GM23338 (cell line): ENCODE results near the gene WFDC12. TPM values are rescaled to one million over a fixed set of nuclear protein-coding genes. Genes with fewer than 3 reads are reported as not detected.

Experiments
- ATAC-seq: fragments of 200-7000 bp; cut with Tn5 transposase; 3 replicates; pipeline ENCODE4 v1.9.1; 2020
- DNase-seq: peaks from one replicate; pipeline ENCODE4 v3.0.0-alpha.2; 2015; ENCODE audit warnings: low spot score
- H2AFZ ChIP-seq: fragments of 200-600 bp; sonication (generic); 2 replicates; pipeline ENCODE4 v1.8.0; 2016; ENCODE audit warnings: antibody characterized with exemption, mild to moderate bottlenecking, moderate library complexity
- H3F3A ChIP-seq: fragments of 200-600 bp; sonication (generic); replicated peaks from 2 replicates; pipeline ENCODE4 v1.8.0; 2017; ENCODE audit warnings: antibody characterized with exemption, mixed run types, low read depth
- H3K27ac ChIP-seq: fragments of 200-600 bp; sonication (generic); 2 replicates; pipeline ENCODE4 v1.6.1; 2016; ENCODE audit warnings: low read depth
- H3K27me3 ChIP-seq: fragments of 200-600 bp; sonication (generic); 2 replicates; pipeline ENCODE4 v1.8.0; 2016; ENCODE audit warnings: mild to moderate bottlenecking, mixed run types, moderate library complexity; ENCODE audit not compliant: insufficient read depth
- H3K36me3 ChIP-seq: fragments of 200-600 bp; sonication (generic); 2 replicates; pipeline ENCODE4 v1.8.0; 2016; ENCODE audit warnings: mild to moderate bottlenecking; ENCODE audit not compliant: insufficient read depth
- H3K4me1 ChIP-seq: fragments of 200-600 bp; sonication (generic); 2 replicates; pipeline ENCODE4 v1.8.0; 2016; ENCODE audit warnings: mild to moderate bottlenecking, moderate library complexity; ENCODE audit not compliant: insufficient read depth
- H3K4me2 ChIP-seq: fragments of 200-600 bp; sonication (generic); 2 replicates; pipeline ENCODE4 v1.7.1; 2017; ENCODE audit warnings: mixed run types
- H3K4me3 ChIP-seq: fragments of 200-600 bp; sonication (generic); 2 replicates; pipeline ENCODE4 v1.6.1; 2016; ENCODE audit warnings: mixed run types
- H3K79me2 ChIP-seq: fragments of 200-600 bp; sonication (generic); replicated peaks from 2 replicates; pipeline ENCODE4 v1.8.0; 2017; ENCODE audit warnings: mild to moderate bottlenecking; ENCODE audit not compliant: insufficient read depth
- H3K9me2 ChIP-seq: fragments of 200-600 bp; sonication (generic); 2 replicates; pipeline ENCODE4 v1.8.0; 2017; ENCODE audit not compliant: insufficient read depth
- H4K20me1 ChIP-seq: fragments of 200-600 bp; sonication (generic); replicated peaks from 2 replicates; pipeline ENCODE4 v1.8.0; 2017; ENCODE audit warnings: mild to moderate bottlenecking; ENCODE audit not compliant: insufficient read depth
- H3K27ac Mint-ChIP-seq: 2 replicates; pipeline ENCODE4 v1.8.0; 2020; ENCODE audit warnings: inconsistent platforms, mild to moderate bottlenecking, moderate library complexity, mixed read lengths
- H3K27me3 Mint-ChIP-seq: 3 replicates; pipeline ENCODE4 v1.8.0; 2022; ENCODE audit warnings: low read depth, mild to moderate bottlenecking, moderate library complexity, mixed read lengths, inconsistent platforms; ENCODE audit not compliant: insufficient read depth, poor library complexity
- H3K36me3 Mint-ChIP-seq: 3 replicates; pipeline ENCODE4 v1.8.0; 2021; ENCODE audit warnings: low read depth, mild to moderate bottlenecking, inconsistent platforms, moderate library complexity, mixed read lengths
- H3K4me1 Mint-ChIP-seq: 3 replicates; pipeline ENCODE4 v1.8.0; 2020; ENCODE audit warnings: mild to moderate bottlenecking, inconsistent platforms, mixed read lengths
- H3K4me3 Mint-ChIP-seq: 3 replicates; pipeline ENCODE4 v1.8.0; 2021; ENCODE audit warnings: moderate library complexity, mild to moderate bottlenecking, inconsistent platforms, mixed read lengths
- H3K9me3 Mint-ChIP-seq: 3 replicates; pipeline ENCODE4 v1.8.0; 2020; ENCODE audit warnings: moderate library complexity, mild to moderate bottlenecking, inconsistent platforms, mixed read lengths
- CREB1 ChIP-seq: fragments of 250-450 bp; sonication (Bioruptor Pico); IDR thresholded peaks from 2 replicates; pipeline ENCODE4 v1.5.0; 2020; ENCODE audit warnings: low read depth, mild to moderate bottlenecking, moderate library complexity
- EZH2 ChIP-seq: fragments of 200-600 bp; sonication (generic); IDR thresholded peaks from one replicate; pipeline ENCODE4 v1.8.0; 2017; ENCODE audit warnings: antibody characterized with exemption, mild to moderate bottlenecking, low read depth; ENCODE audit not compliant: unreplicated experiment
- JUNB ChIP-seq: IDR thresholded peaks from one replicate; pipeline ENCODE4 v1.6.1; 2016; ENCODE audit warnings: antibody characterized with exemption; ENCODE audit not compliant: unreplicated experiment
- NANOG ChIP-seq: IDR thresholded peaks from 2 replicates; pipeline ENCODE4 v1.6.1; 2016; ENCODE audit warnings: antibody characterized with exemption, borderline replicate concordance
- POLR2AphosphoS5 ChIP-seq: IDR thresholded peaks from 2 replicates; pipeline ENCODE4 v1.6.1; 2016; ENCODE audit warnings: antibody characterized with exemption, low read depth
- STAT1 ChIP-seq: IDR thresholded peaks from one replicate; pipeline ENCODE4 v1.6.1; 2016; ENCODE audit warnings: antibody characterized with exemption; ENCODE audit not compliant: unreplicated experiment
- ZNF114 ChIP-seq: fragments of 250-450 bp; sonication (Bioruptor Pico); IDR thresholded peaks from 2 replicates; pipeline ENCODE4 v1.5.0; 2020; ENCODE audit warnings: mild to moderate bottlenecking, moderate library complexity
- ZNF331 ChIP-seq: fragments of 250-450 bp; sonication (Bioruptor Pico); IDR thresholded peaks from 2 replicates; pipeline ENCODE4 v1.5.0; 2020; ENCODE audit warnings: low read depth, mild to moderate bottlenecking, moderate library complexity
- polyA plus RNA-seq: library from polyadenylated mRNA; unstranded; fragments of >200 nt; fragmentation: Nextera tagmentation; extraction: Ambion mirVana; gene quantifications from 2 replicates; pipeline ENCODE4 v1.2.1, GENCODE V29; 2016
- total RNA-seq: library from RNA; depleted of rRNA; stranded (reverse); fragments of >200 nt; shearing (Covaris generic); gene quantifications from 2 replicates; pipeline ENCODE4 v1.2.3, GENCODE V29; 2014
- TF ChIP-seq, protein P1 (sequence below): fragments of 250-450 bp; sonication (Bioruptor Pico); IDR thresholded peaks from 2 replicates; pipeline ENCODE4 v1.5.0; 2020; ENCODE audit warnings: mild to moderate bottlenecking, moderate library complexity
- TF ChIP-seq, protein P2 (sequence below): IDR thresholded peaks from 2 replicates; pipeline ENCODE4 v1.6.1; 2016; ENCODE audit warnings: antibody characterized with exemption
- TF ChIP-seq, protein P3 (sequence below): IDR thresholded peaks from one replicate; pipeline ENCODE4 v1.6.1; 2018; ENCODE audit warnings: antibody characterized with exemption; ENCODE audit not compliant: unreplicated experiment
- TF ChIP-seq, protein P4 (sequence below), 2 experiments: fragments of 200-600 bp in 1 of 2; sonication (generic) in 1 of 2; conservative IDR thresholded peaks; 2 replicates each; pipeline versions ENCODE4 v1.5.1 to v1.6.1; 2016 to 2017; ENCODE audit warnings: antibody characterized with exemption in 2 of 2, low read depth in 2 of 2, mild to moderate bottlenecking in 2 of 2, moderate library complexity in 1 of 2

Gene WFDC12
- total and polyA plus RNA-seq, 2 experiments from 2014 or later: not detected

DNA sequence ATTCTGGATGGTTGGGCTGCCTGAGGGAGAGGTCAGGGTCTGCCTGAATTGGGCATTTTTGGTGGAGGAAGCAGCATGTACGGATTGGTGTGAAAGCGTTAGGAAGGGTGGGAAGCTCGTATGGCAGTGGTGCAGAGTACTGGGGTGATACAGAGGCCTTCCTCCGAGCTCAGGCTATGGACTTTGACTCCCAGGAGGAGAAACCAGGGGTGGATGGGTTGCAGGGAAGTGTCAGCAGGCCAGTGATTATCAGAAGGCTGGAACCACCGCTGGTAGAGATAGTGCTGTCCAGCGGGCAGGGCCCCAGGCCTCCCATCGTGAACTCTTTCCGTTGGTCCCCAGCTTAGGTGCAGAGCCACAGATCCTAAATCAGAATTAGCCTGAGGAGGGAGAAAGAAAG, 14.6 kb downstream of the WFDC12 start:
- H3K27me3 Mint-ChIP-seq: peaks cover 8% of the 10 kb centered on the region
- Histone ChIP-seq H3K27me3 (no peaks in the 10 kb centered on the region), H3K9me2 (no peaks in the 10 kb centered on the region), H3K4me2 (no peak overlapping the region), H3K4me3 (no peak overlapping the region), H3F3A (no peaks in the 10 kb centered on the region), H2AFZ (no peak overlapping the region), H3K36me3 (no peaks in the 10 kb centered on the region), H3K4me1 (0 out of 2 replicates have a peak, but pooled peaks cover under 1% of the 10 kb centered on the region), H4K20me1 (no peaks in the 10 kb centered on the region), H3K79me2 (no peaks in the 10 kb centered on the region), H3K27ac (no peak overlapping the region)
- H3K4me3 Mint-ChIP-seq: no peak overlapping the region
- no peak overlapping the region for H3K27ac Mint-ChIP-seq
- H3K4me1 Mint-ChIP-seq: peaks cover 3% of the 10 kb centered on the region; the same call in 2 of the 3 replicates
- ATAC-seq: no peak
- TF ChIP-seq CREB1 (no peak), JUNB (no peak), ZNF331 (CRISPR knock-in tag) (no peak), EZH2 (no peak), STAT1 (no peak), NANOG (no peak), POLR2AphosphoS5 (no peak), ZNF114 (CRISPR knock-in tag) (no peak)
- TF ChIP-seq, protein P1, sequence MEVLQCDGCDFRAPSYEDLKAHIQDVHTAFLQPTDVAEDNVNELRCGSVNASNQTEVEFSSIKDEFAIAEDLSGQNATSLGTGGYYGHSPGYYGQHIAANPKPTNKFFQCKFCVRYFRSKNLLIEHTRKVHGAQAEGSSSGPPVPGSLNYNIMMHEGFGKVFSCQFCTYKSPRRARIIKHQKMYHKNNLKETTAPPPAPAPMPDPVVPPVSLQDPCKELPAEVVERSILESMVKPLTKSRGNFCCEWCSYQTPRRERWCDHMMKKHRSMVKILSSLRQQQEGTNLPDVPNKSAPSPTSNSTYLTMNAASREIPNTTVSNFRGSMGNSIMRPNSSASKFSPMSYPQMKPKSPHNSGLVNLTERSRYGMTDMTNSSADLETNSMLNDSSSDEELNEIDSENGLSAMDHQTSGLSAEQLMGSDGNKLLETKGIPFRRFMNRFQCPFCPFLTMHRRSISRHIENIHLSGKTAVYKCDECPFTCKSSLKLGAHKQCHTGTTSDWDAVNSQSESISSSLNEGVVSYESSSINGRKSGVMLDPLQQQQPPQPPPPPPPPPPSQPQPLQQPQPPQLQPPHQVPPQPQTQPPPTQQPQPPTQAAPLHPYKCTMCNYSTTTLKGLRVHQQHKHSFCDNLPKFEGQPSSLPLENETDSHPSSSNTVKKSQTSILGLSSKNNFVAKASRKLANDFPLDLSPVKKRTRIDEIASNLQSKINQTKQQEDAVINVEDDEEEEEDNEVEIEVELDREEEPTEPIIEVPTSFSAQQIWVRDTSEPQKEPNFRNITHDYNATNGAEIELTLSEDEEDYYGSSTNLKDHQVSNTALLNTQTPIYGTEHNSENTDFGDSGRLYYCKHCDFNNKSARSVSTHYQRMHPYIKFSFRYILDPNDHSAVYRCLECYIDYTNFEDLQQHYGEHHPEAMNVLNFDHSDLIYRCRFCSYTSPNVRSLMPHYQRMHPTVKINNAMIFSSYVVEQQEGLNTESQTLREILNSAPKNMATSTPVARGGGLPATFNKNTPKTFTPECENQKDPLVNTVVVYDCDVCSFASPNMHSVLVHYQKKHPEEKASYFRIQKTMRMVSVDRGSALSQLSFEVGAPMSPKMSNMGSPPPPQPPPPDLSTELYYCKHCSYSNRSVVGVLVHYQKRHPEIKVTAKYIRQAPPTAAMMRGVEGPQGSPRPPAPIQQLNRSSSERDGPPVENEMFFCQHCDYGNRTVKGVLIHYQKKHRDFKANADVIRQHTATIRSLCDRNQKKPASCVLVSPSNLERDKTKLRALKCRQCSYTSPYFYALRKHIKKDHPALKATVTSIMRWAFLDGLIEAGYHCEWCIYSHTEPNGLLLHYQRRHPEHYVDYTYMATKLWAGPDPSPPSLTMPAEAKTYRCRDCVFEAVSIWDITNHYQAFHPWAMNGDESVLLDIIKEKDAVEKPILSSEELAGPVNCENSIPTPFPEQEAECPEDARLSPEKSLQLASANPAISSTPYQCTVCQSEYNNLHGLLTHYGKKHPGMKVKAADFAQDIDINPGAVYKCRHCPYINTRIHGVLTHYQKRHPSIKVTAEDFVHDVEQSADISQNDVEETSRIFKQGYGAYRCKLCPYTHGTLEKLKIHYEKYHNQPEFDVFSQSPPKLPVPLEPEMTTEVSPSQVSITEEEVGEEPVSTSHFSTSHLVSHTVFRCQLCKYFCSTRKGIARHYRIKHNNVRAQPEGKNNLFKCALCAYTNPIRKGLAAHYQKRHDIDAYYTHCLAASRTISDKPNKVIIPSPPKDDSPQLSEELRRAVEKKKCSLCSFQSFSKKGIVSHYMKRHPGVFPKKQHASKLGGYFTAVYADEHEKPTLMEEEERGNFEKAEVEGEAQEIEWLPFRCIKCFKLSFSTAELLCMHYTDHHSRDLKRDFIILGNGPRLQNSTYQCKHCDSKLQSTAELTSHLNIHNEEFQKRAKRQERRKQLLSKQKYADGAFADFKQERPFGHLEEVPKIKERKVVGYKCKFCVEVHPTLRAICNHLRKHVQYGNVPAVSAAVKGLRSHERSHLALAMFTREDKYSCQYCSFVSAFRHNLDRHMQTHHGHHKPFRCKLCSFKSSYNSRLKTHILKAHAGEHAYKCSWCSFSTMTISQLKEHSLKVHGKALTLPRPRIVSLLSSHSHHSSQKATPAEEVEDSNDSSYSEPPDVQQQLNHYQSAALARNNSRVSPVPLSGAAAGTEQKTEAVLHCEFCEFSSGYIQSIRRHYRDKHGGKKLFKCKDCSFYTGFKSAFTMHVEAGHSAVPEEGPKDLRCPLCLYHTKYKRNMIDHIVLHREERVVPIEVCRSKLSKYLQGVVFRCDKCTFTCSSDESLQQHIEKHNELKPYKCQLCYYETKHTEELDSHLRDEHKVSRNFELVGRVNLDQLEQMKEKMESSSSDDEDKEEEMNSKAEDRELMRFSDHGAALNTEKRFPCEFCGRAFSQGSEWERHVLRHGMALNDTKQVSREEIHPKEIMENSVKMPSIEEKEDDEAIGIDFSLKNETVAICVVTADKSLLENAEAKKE (CRISPR knock-in tag): no peak
- TF ChIP-seq, protein P2, sequence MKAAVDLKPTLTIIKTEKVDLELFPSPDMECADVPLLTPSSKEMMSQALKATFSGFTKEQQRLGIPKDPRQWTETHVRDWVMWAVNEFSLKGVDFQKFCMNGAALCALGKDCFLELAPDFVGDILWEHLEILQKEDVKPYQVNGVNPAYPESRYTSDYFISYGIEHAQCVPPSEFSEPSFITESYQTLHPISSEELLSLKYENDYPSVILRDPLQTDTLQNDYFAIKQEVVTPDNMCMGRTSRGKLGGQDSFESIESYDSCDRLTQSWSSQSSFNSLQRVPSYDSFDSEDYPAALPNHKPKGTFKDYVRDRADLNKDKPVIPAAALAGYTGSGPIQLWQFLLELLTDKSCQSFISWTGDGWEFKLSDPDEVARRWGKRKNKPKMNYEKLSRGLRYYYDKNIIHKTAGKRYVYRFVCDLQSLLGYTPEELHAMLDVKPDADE: no peak
- TF ChIP-seq, protein P3, sequence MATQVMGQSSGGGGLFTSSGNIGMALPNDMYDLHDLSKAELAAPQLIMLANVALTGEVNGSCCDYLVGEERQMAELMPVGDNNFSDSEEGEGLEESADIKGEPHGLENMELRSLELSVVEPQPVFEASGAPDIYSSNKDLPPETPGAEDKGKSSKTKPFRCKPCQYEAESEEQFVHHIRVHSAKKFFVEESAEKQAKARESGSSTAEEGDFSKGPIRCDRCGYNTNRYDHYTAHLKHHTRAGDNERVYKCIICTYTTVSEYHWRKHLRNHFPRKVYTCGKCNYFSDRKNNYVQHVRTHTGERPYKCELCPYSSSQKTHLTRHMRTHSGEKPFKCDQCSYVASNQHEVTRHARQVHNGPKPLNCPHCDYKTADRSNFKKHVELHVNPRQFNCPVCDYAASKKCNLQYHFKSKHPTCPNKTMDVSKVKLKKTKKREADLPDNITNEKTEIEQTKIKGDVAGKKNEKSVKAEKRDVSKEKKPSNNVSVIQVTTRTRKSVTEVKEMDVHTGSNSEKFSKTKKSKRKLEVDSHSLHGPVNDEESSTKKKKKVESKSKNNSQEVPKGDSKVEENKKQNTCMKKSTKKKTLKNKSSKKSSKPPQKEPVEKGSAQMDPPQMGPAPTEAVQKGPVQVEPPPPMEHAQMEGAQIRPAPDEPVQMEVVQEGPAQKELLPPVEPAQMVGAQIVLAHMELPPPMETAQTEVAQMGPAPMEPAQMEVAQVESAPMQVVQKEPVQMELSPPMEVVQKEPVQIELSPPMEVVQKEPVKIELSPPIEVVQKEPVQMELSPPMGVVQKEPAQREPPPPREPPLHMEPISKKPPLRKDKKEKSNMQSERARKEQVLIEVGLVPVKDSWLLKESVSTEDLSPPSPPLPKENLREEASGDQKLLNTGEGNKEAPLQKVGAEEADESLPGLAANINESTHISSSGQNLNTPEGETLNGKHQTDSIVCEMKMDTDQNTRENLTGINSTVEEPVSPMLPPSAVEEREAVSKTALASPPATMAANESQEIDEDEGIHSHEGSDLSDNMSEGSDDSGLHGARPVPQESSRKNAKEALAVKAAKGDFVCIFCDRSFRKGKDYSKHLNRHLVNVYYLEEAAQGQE: no peak
- TF ChIP-seq, protein P4, sequence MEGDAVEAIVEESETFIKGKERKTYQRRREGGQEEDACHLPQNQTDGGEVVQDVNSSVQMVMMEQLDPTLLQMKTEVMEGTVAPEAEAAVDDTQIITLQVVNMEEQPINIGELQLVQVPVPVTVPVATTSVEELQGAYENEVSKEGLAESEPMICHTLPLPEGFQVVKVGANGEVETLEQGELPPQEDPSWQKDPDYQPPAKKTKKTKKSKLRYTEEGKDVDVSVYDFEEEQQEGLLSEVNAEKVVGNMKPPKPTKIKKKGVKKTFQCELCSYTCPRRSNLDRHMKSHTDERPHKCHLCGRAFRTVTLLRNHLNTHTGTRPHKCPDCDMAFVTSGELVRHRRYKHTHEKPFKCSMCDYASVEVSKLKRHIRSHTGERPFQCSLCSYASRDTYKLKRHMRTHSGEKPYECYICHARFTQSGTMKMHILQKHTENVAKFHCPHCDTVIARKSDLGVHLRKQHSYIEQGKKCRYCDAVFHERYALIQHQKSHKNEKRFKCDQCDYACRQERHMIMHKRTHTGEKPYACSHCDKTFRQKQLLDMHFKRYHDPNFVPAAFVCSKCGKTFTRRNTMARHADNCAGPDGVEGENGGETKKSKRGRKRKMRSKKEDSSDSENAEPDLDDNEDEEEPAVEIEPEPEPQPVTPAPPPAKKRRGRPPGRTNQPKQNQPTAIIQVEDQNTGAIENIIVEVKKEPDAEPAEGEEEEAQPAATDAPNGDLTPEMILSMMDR (conservative IDR thresholded peaks at IDR 0.05; ENCODE audit: low read depth in 2 of 2): no peak
- no peaks in the 10 kb centered on the region for H3K36me3 Mint-ChIP-seq
- DNase-seq: no peak
- no peaks in the 10 kb centered on the region for H3K9me3 Mint-ChIP-seq
